GM18508 (cell line): ENCODE results near the gene ELOVL7.
"Not testable (repeated sequence)": the region's sequence is repeated elsewhere in the genome, so short reads cannot be mapped to it uniquely, and the experiment has no call there.

Experiments
- ATAC-seq: cut with Tn5 transposase; IDR thresholded peaks from one replicate; pipeline ENCODE4 v1.9.1; 2021; ENCODE audit warnings: moderate number of reproducible peaks; ENCODE audit not compliant: insufficient read depth, unreplicated experiment

The ELOVL7 gene

GRCh38 chr5:60843936-60844905, at the start of gene ELOVL7:
TSS of gene ELOVL7 (minus strand) at chr5:60844269. CDS start at chr5:60787397, 56,872 bp downstream.
- peak; percentile 73 for ATAC-seq

- no peak for ATAC-seq
Measured at GRCh38 chr5:60893521-60893920, 49.5 kb upstream of the ELOVL7 start.

- no peak for ATAC-seq
Measured at GRCh38 chr5:60891667-60892066, 47.6 kb upstream of the ELOVL7 start.

- peak; percentile 77 for ATAC-seq
Measured at GRCh38 chr5:60888359-60889061, 44.4 kb upstream of the ELOVL7 start.

- no peak for ATAC-seq
Measured at GRCh38 chr5:60887746-60888145, 43.7 kb upstream of the ELOVL7 start.

- ATAC-seq, result no peak
Measured at GRCh38 chr5:60887096-60887495, 43.0 kb upstream of the ELOVL7 start.

- ATAC-seq, result no peak
Measured at GRCh38 chr5:60886158-60886557, 42.1 kb upstream of the ELOVL7 start.

- ATAC-seq, result no peak
Measured at GRCh38 chr5:60883229-60883628, 39.2 kb upstream of the ELOVL7 start.

GRCh38 chr5:60872892-60873291, 28.8 kb upstream of the ELOVL7 start:
- no peak for ATAC-seq

GRCh38 chr5:60870857-60871256, 26.8 kb upstream of the ELOVL7 start:
- no peak for ATAC-seq

GRCh38 chr5:60860572-60860971, 16.5 kb upstream of the ELOVL7 start:
- not testable (repeated sequence) for ATAC-seq

- ATAC-seq, result no peak
Measured at GRCh38 chr5:60856066-60856465, 12.0 kb upstream of the ELOVL7 start.

- no peak for ATAC-seq
Measured at GRCh38 chr5:60852940-60853339, 8.9 kb upstream of the ELOVL7 start.

GRCh38 chr5:60852317-60852716, 8.2 kb upstream of the ELOVL7 start:
- ATAC-seq, result no peak

- no peak for ATAC-seq
Measured at GRCh38 chr5:60851626-60852025, 7.6 kb upstream of the ELOVL7 start.

GRCh38 chr5:60846298-60846697, 2.2 kb upstream of the ELOVL7 start:
- ATAC-seq, result no peak

GRCh38 chr5:60843386-60843935, 608 bp downstream of the ELOVL7 start:
- ATAC-seq, result no peak

- ATAC-seq, result no peak
Measured at GRCh38 chr5:60842871-60843385, 1.1 kb downstream of the ELOVL7 start.

GRCh38 chr5:60841361-60841760, 2.7 kb downstream of the ELOVL7 start:
- no peak for ATAC-seq

- ATAC-seq, result no peak
Measured at GRCh38 chr5:60836131-60836530, 7.9 kb downstream of the ELOVL7 start.

- ATAC-seq, result no peak
Measured at GRCh38 chr5:60835554-60835953, 8.5 kb downstream of the ELOVL7 start.
